Stomach (tissue), 9 donors: Measurements from ENCODE around the gene TBATA. TPM values are rescaled to one million over a fixed set of nuclear protein-coding genes. Genes with fewer than 3 reads are reported as not detected.

Experiments
- DNase-seq, 2 donors: peaks; one replicate each; pipeline versions ENCODE4 v3.0.0 to v3.0.0-alpha.2; 2013 to 2019
- H3K27ac ChIP-seq, 5 donors: fragments of 200-600 bp in 4 of 5; sonication (generic) in 4 of 5; one replicate each; pipeline ENCODE4 v1.5.1; 2013 to 2019; ENCODE audit warnings: mild to moderate bottlenecking in 1 of 5, moderate library complexity in 1 of 5
- H3K27me3 ChIP-seq, 3 donors: fragments of 200-600 bp; sonication (generic); one replicate each; pipeline ENCODE4 v1.5.1; 2017 to 2019; ENCODE audit warnings: mixed run types in 1 of 3
- H3K36me3 ChIP-seq, 4 donors: fragments of 200-600 bp; sonication (generic); 1 replicate in 3 of 4; 2 replicates in 1 of 4; pipeline ENCODE4 v1.5.1; 2016 to 2019
- H3K4me1 ChIP-seq, 4 donors: fragments of 200-600 bp; sonication (generic); one replicate each; pipeline ENCODE4 v1.5.1; 2016 to 2019
- H3K4me3 ChIP-seq, 4 donors: fragments of 200-600 bp; sonication (generic) in 3 of 4; one replicate each; pipeline ENCODE4 v1.5.1; 2016 to 2019; ENCODE audit warnings: mild to moderate bottlenecking in 1 of 4
- H3K9me3 ChIP-seq, 4 donors: fragments of 200-600 bp; sonication (generic); one replicate each; pipeline ENCODE4 v1.5.1; 2016 to 2019
- CTCF ChIP-seq, 7 experiments: fragments of 450-650 bp in 4 of 7; fragments of 200-600 bp in 3 of 7; sonication (generic) in 3 of 7; IDR thresholded peaks; one replicate each; pipeline ENCODE4 v1.5.1; 2016 to 2019; ENCODE audit warnings: antibody characterized with exemption in 7 of 7, control low read depth in 2 of 7, mild to moderate bottlenecking in 1 of 7
- EP300 ChIP-seq: sonication (generic); formaldehyde crosslinking; IDR thresholded peaks from one replicate; pipeline ENCODE4 v1.6.1; 2017; ENCODE audit warnings: antibody characterized with exemption
- POLR2A ChIP-seq, 4 donors: fragments of 450-650 bp; IDR thresholded peaks; one replicate each; pipeline ENCODE4 v1.6.1; 2016; ENCODE audit warnings: antibody characterized with exemption in 4 of 4, control low read depth in 2 of 4, mild to moderate bottlenecking in 1 of 4, moderate library complexity in 1 of 4
- POLR2AphosphoS5 ChIP-seq, 3 donors: sonication (generic); formaldehyde crosslinking; IDR thresholded peaks; one replicate each; pipeline ENCODE4 v1.6.1; 2016; ENCODE audit warnings: antibody characterized with exemption in 3 of 3
- WGBS, 5 donors: extraction: QIAGEN DNeasy Blood & Tissue Kit in 3 of 5; methylation state at CpG; one replicate each; pipeline versions ENCODE4 v1.1.5 to v1.1.7; 2013 to 2018; 5-methylcytosine and 5-hydroxymethylcytosine counted together
- intact Hi-C: fragments of 100-400 bp; cut with DNase I; formaldehyde crosslinking; loops from one replicate; pipeline ENCODE4 v1.15.1; 2023; ENCODE audit warnings: low total_unique reads
- polyA plus RNA-seq, 3 donors: library from polyadenylated mRNA; stranded (reverse); fragments of 200-250 nt; gene quantifications; one replicate each; pipeline ENCODE4 v1.2.3, GENCODE V29; 2013
- total RNA-seq, 5 donors: library from RNA; depleted of rRNA; stranded (reverse); fragments of >200 nt; gene quantifications; one replicate each; pipeline versions ENCODE4 v1.1.0 to v1.2.3, GENCODE V29; 2014 to 2016
- donor health status: healthy with polysubstance abuse.
- donor health status: Bipolar disorder and iron deficiency.
- donor health status: healthy.

TBATA gene
- total and polyA plus RNA-seq, 8 donors = not detected

DNA sequence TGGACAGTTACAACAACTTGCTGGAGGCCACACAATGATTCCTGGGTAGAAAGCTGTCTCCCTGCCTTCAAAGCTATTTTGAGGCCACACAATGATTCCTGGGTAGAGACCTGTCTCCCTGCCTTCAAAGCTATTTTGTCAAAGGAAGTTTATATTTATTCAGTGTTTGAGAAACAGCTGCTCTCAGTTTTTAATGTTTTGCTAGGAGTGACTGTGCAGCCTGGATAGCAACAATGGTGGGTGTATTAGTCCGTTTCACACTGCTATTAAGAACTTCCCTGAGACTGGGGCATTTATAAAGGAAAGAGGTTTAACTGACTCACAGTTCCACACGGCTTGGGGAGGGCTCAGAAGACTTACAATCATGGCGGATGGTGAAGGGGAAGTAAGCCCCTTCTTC lies 26.7 kb upstream of the TBATA start:
- intact Hi-C loops = no loop called here
- 61 to 68% (median 65%) methylated on average over 3 of the region's 3 CpGs for WGBS, 5 donors

GRCh38 chr10:70810967-70811366 lies 25.8 kb upstream of the TBATA start:
- no peak overlapping the region for H3K4me3 ChIP-seq
- no peak overlapping the region for H3K27ac ChIP-seq
- intact Hi-C loops = no loop called here
- no peak for DNase-seq
- WGBS, 5 donors = 1 to 38% (median 35%) methylated on average over 1 of the region's 1 CpG
- TF ChIP-seq POLR2A (IDR thresholded peaks at IDR 0.05) = no peak
- TF ChIP-seq CTCF (IDR thresholded peaks at IDR 0.05) = no peak
- TF ChIP-seq POLR2AphosphoS5 (IDR thresholded peaks at IDR 0.05) = no peak
- TF ChIP-seq EP300 = no peak
- no peaks in the 10 kb centered on the region for H3K36me3 ChIP-seq
- no peaks in the 10 kb centered on the region for H3K9me3 ChIP-seq
- H3K4me1 ChIP-seq = peaks cover 0 to 6% (median 4%) of the 10 kb centered on the region in 4 donors
- no peaks in the 10 kb centered on the region for H3K27me3 ChIP-seq

More for the DNA sequence above, 26.7 kb upstream of the TBATA start:
- Histone ChIP-seq H3K27me3 (no peaks in the 10 kb centered on the region), H3K36me3 (no peaks in the 10 kb centered on the region), H3K27ac (no peak overlapping the region), H3K4me1 (peaks cover 4 to 9% (median 7%) of the 10 kb centered on the region in 4 donors), H3K9me3 (no peaks in the 10 kb centered on the region), H3K4me3 (no peak overlapping the region)
- no peak for DNase-seq
- no peak for TF ChIP-seq POLR2AphosphoS5 (IDR thresholded peaks at IDR 0.05)
- TF ChIP-seq POLR2A (IDR thresholded peaks at IDR 0.05) = no peak
- TF ChIP-seq EP300 = no peak
- no peak for TF ChIP-seq CTCF (IDR thresholded peaks at IDR 0.05)

- 81 to 91% (median 89%) methylated on average over 2 of the region's 2 CpGs for WGBS, 5 donors
- Histone ChIP-seq H3K9me3 (no peaks in the 10 kb centered on the region), H3K36me3 (no peaks in the 10 kb centered on the region), H3K4me3 (no peak overlapping the region), H3K27ac (no peak overlapping the region), H3K27me3 (no peaks in the 10 kb centered on the region), H3K4me1 (no peaks in the 10 kb centered on the region)
- intact Hi-C loops = no loop called here
- no peak for DNase-seq
- TF ChIP-seq POLR2AphosphoS5 (IDR thresholded peaks at IDR 0.05) (no peak), POLR2A (IDR thresholded peaks at IDR 0.05) (no peak), EP300 (no peak), CTCF (IDR thresholded peaks at IDR 0.05) (no peak)
Observed at GRCh38 chr10:70809726-70810125, 24.5 kb upstream of the TBATA start.

GRCh38 chr10:70809011-70809611 lies 23.9 kb upstream of the TBATA start:
- no peak for DNase-seq
- Histone ChIP-seq H3K36me3 (no peaks in the 10 kb centered on the region), H3K27ac (no peak overlapping the region), H3K27me3 (no peaks in the 10 kb centered on the region), H3K4me1 (no peaks in the 10 kb centered on the region), H3K4me3 (no peak overlapping the region), H3K9me3 (no peaks in the 10 kb centered on the region)
- TF ChIP-seq POLR2A (IDR thresholded peaks at IDR 0.05) (no peak), EP300 (no peak), CTCF (IDR thresholded peaks at IDR 0.05) (no peak)
- intact Hi-C loops = no loop called here
- 70 to 92% (median 85%) methylated on average over 6 of the region's 6 CpGs for WGBS, 5 donors
